ENCODE data around the gene BNIP1. TPM values are rescaled to one million over a fixed set of nuclear protein-coding genes. Genes with fewer than 3 reads are reported as not detected.
"Not testable (repeated sequence)": the region's sequence is repeated elsewhere in the genome, so short reads cannot be mapped to it uniquely, and the experiment has no call there.

The BNIP1 gene
- total RNA-seq, 4 donors from 2014 or later: 12.0 to 15.9 (median 15.6) TPM

DNA sequence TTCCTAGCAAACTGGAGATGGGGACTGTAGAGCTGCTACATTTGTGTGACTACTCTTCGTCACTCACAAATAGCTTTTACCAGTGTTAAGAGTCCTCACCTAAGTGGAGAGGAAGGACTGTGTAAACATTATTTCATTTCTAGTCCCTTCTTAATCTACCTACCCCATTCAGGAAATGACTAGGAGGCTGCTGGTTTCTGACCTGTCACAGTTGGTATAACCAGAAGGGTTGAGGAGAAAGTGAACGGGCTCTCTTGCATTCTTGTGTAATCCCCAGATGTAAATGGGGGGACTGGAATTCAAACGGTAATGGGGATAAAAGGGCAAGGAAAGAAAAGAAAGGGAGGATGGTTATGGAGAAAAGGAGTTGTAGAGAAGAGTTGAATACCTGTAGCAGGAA lies 35.4 kb upstream of the BNIP1 start:
- intact Hi-C loops (cut with DNase I): no loop called here
- no peaks in the 10 kb centered on the region for H3K27me3 ChIP-seq
- H3K27ac ChIP-seq: peak overlapping the region in 2 of 3 donors; percentile 4 to 72
- 18 to 30% methylated on average over 3 of the region's 3 CpGs for WGBS, 2 donors
- H3K36me3 ChIP-seq: peaks cover 13 to 30% of the 10 kb centered on the region in 2 donors
- peak; percentile 4 to 17 for DNase-seq
- TF ChIP-seq, protein P1, sequence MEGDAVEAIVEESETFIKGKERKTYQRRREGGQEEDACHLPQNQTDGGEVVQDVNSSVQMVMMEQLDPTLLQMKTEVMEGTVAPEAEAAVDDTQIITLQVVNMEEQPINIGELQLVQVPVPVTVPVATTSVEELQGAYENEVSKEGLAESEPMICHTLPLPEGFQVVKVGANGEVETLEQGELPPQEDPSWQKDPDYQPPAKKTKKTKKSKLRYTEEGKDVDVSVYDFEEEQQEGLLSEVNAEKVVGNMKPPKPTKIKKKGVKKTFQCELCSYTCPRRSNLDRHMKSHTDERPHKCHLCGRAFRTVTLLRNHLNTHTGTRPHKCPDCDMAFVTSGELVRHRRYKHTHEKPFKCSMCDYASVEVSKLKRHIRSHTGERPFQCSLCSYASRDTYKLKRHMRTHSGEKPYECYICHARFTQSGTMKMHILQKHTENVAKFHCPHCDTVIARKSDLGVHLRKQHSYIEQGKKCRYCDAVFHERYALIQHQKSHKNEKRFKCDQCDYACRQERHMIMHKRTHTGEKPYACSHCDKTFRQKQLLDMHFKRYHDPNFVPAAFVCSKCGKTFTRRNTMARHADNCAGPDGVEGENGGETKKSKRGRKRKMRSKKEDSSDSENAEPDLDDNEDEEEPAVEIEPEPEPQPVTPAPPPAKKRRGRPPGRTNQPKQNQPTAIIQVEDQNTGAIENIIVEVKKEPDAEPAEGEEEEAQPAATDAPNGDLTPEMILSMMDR (IDR thresholded peaks at IDR 0.05): no peak
- peak in 1 of 2 donors; percentile 13 for TF ChIP-seq POLR2A (IDR thresholded peaks at IDR 0.05)
- H3K9me3 ChIP-seq: no peaks in the 10 kb centered on the region
- H3K4me1 ChIP-seq: peaks cover 10% of the 10 kb centered on the region in 2 donors
- H3K4me3 ChIP-seq (replicated peaks in 1 of 3): no peak overlapping the region

DNA sequence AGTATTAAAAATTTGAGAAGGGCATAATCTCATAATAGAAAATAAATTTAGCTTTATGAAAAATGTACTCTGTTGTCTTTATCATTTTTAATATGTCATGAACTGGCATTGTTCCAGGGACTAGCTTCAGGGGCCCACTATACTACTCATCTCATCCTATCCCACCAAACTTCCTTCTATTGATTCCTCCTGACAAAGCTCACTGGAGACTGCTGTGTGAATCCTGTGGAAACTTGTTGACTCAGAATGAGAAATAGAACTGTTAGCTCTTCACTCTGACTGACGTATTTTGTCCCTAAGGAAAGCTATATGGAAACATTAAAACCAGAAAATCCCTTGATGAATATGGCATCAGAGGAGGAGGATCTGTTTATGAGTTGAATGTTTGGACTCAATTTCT lies 29.8 kb upstream of the BNIP1 start:
- no peaks in the 10 kb centered on the region for H3K9me3 ChIP-seq
- H3K27me3 ChIP-seq: no peaks in the 10 kb centered on the region
- H3K4me1 ChIP-seq: no peaks in the 10 kb centered on the region
- H3K4me3 ChIP-seq (replicated peaks in 1 of 3): no peak overlapping the region
- peaks cover 13 to 24% of the 10 kb centered on the region in 2 donors for H3K36me3 ChIP-seq
- TF ChIP-seq, protein P1 (IDR thresholded peaks at IDR 0.05): no peak
- no peak for TF ChIP-seq POLR2A (IDR thresholded peaks at IDR 0.05)
- intact Hi-C loops (cut with DNase I): no loop called here
- H3K27ac ChIP-seq: no peak overlapping the region
- WGBS, 2 donors: 91 to 97% methylated on average over 1 of the region's 1 CpG
- no peak for DNase-seq

DNA sequence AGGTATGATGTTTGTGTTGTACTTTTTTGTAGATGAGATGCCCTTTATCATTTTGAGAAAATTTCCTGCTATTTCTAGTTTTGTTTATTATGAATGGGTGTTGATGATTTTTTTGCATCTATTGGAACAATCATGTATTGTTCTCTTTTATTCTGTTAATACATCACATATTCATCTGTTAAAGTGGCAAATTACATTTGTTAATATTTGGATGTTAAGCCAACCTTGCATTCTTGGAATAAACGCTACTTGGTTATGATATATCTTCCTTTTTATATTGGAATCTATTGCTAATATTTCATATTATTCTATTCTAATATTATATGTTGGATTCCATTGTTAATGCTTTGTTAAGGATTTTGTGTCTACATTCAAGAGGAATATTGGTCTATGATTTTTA lies 24.6 kb upstream of the BNIP1 start:
- no peaks in the 10 kb centered on the region for H3K9me3 ChIP-seq
- TF ChIP-seq POLR2A (IDR thresholded peaks at IDR 0.05): no peak
- TF ChIP-seq, protein P1 (IDR thresholded peaks at IDR 0.05): no peak
- 98% methylated on average over 1 of the region's 1 CpG for WGBS, 2 donors
- no peak overlapping the region for H3K27ac ChIP-seq
- H3K27me3 ChIP-seq: no peaks in the 10 kb centered on the region
- DNase-seq: no peak
- intact Hi-C loops (cut with DNase I): no loop called here
- peaks cover 4 to 5% of the 10 kb centered on the region in 2 donors for H3K36me3 ChIP-seq
- H3K4me1 ChIP-seq: no peaks in the 10 kb centered on the region
- H3K4me3 ChIP-seq (replicated peaks in 1 of 3): no peak overlapping the region

DNA sequence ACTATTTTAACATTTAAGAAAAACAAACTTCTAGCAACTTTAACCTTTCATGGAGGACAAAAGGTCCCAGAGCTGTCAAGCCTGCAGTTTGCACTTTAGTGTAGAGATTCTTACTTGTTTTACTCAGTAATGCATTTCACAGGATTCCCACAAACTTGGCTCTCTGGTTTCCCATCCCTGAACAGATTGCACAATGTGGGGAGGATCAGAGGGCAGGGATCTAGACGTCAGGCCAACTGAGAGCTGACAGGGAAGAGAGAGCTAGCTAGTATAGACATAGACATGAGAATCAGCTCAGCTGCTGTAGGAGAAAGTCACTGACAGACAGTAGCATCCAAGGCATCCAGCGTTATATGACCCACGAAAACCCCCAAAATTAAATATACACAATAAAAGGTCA lies 20.9 kb upstream of the BNIP1 start:
- Histone ChIP-seq H3K4me3 (replicated peaks in 1 of 3) (no peak overlapping the region), H3K36me3 (peaks cover 5 to 7% of the 10 kb centered on the region in 2 donors), H3K4me1 (no peaks in the 10 kb centered on the region), H3K27ac (no peak overlapping the region), H3K27me3 (no peaks in the 10 kb centered on the region), H3K9me3 (no peaks in the 10 kb centered on the region)
- WGBS, 2 donors: 88% methylated on average over 3 of the region's 3 CpGs
- no peak for DNase-seq
- TF ChIP-seq, protein P1 (IDR thresholded peaks at IDR 0.05): no peak
- no peak for TF ChIP-seq POLR2A (IDR thresholded peaks at IDR 0.05)
- intact Hi-C loops (cut with DNase I): no loop called here

DNA sequence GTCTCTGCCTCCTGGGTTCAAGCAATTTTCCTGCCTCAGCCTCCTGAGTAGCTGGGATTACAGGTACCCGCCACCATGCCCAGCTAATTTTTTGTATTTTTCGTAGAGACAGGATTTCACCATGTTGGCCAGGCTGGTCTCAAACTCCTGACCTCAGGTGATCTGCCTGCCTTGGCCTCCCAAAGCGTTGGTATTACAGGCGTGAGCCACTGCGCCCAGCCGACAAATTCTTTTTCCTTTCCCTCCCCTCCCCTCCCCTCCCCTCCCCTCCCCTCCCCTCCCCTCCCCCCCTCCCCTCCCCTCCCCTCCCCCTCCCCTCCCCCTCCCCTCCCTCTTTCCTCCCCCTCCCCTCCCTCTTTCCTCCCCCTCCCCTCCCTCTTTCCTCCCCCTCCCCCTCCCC lies 12.2 kb upstream of the BNIP1 start:
- H3K36me3 ChIP-seq: peaks cover 0 to 25% of the 10 kb centered on the region in 2 donors
- 96 to 98% methylated on average over 6 of the region's 6 CpGs for WGBS, 2 donors
- H3K4me1 ChIP-seq; H3K9me3 ChIP-seq; intact Hi-C loops (cut with DNase I); H3K4me3 ChIP-seq (replicated peaks in 1 of 3); DNase-seq; H3K27ac ChIP-seq; H3K27me3 ChIP-seq: not testable (repeated sequence)

DNA sequence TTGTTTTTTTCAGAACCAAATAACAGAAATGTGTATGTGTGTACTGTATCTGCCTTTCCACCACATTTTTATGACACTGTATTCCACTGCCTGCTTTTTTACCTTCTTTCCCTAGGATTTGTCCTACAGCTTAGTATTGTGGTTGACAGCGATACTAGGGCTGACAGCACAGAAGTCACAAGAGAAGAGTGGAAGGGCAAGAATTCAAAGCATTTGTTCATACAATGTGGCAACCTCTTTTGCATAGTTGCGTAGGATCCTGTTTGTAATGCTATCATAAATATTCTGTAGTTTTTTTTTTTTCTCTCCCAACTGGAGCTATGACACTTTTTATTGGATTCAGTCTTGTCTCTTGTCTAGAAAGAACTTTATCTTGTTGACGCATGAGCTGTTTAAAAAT lies 5.6 kb upstream of the BNIP1 start:
- H3K9me3 ChIP-seq: no peaks in the 10 kb centered on the region
- no peaks in the 10 kb centered on the region for H3K27me3 ChIP-seq
- TF ChIP-seq, protein P1 (IDR thresholded peaks at IDR 0.05): no peak
- no peak for TF ChIP-seq POLR2A (IDR thresholded peaks at IDR 0.05)
- DNase-seq: no peak
- H3K36me3 ChIP-seq: peaks cover 0 to 3% of the 10 kb centered on the region in 2 donors
- H3K27ac ChIP-seq: no peak overlapping the region
- H3K4me1 ChIP-seq: no peaks in the 10 kb centered on the region
- intact Hi-C loops (cut with DNase I): no loop called here
- 95 to 98% methylated on average over 3 of the region's 3 CpGs for WGBS, 2 donors
- H3K4me3 ChIP-seq (replicated peaks in 1 of 3): no peak overlapping the region
